Measurements from ENCODE around the gene CLRN2.

Gene CLRN2

GRCh38 chr4:17557880-17558279 lies 42.9 kb downstream of the CLRN2 start:
- Histone ChIP-seq H3K9ac (ENCODE audit: low read depth, low read length, poor library complexity, severe bottlenecking) (no peak overlapping the region), H3K27me3 (ENCODE audit: insufficient read depth, low read length, poor library complexity, severe bottlenecking) (no peaks in the 10 kb centered on the region), H3F3A (ENCODE audit: low read depth) (no peaks in the 10 kb centered on the region), H4K20me1 (ENCODE audit: insufficient read depth, low read length, poor library complexity, severe bottlenecking) (no peaks in the 10 kb centered on the region), H3K4me2 (ENCODE audit: low read depth, low read length, poor library complexity, severe bottlenecking) (no peak overlapping the region), H3K79me2 (ENCODE audit: insufficient read depth, low read length) (no peaks in the 10 kb centered on the region), H2AFZ (ENCODE audit: low read length) (no peak overlapping the region), H3K4me3 (ENCODE audit: low read length, poor library complexity, severe bottlenecking) (no peak overlapping the region), H3K36me3 (ENCODE audit: insufficient read depth, low read length) (no peaks in the 10 kb centered on the region), H3K4me1 (ENCODE audit: insufficient read depth, low read length, poor library complexity, severe bottlenecking) (no peaks in the 10 kb centered on the region), H3K9me3 (ENCODE audit: insufficient read depth, low read depth, low read length) (no peaks in the 10 kb centered on the region), H3K9me2 (replicated peaks; ENCODE audit: low read depth, low read length) (no peaks in the 10 kb centered on the region)
- TF ChIP-seq EZH2phosphoT487 (IDR thresholded peaks at IDR 0.05; ENCODE audit: borderline replicate concordance) (no peak), CTCF (conservative IDR thresholded peaks at IDR 0.05; ENCODE audit: low read length) (no peak)

- H3K9me2 ChIP-seq (replicated peaks; ENCODE audit: low read depth, low read length), result no peaks in the 10 kb centered on the region
- H3K4me1 ChIP-seq (ENCODE audit: insufficient read depth, low read length, poor library complexity, severe bottlenecking), result no peaks in the 10 kb centered on the region
- H2AFZ ChIP-seq (ENCODE audit: low read length), result no peak overlapping the region
Observed at GRCh38 chr4:17558941-17559708, 44.2 kb downstream of the CLRN2 start.

GRCh38 chr4:17559709-17560048 lies 44.7 kb downstream of the CLRN2 start:
- no peaks in the 10 kb centered on the region for H3K27me3 ChIP-seq (ENCODE audit: insufficient read depth, low read length, poor library complexity, severe bottlenecking)
- H3K36me3 ChIP-seq (ENCODE audit: insufficient read depth, low read length), result no peaks in the 10 kb centered on the region

More at GRCh38 chr4:17558941-17559708, 44.2 kb downstream of the CLRN2 start:
- H3K9me3 ChIP-seq (ENCODE audit: insufficient read depth, low read depth, low read length), result no peaks in the 10 kb centered on the region
- no peak overlapping the region for H3K4me3 ChIP-seq (ENCODE audit: low read length, poor library complexity, severe bottlenecking)
- no peaks in the 10 kb centered on the region for H4K20me1 ChIP-seq (ENCODE audit: insufficient read depth, low read length, poor library complexity, severe bottlenecking)
- H3K9ac ChIP-seq (ENCODE audit: low read depth, low read length, poor library complexity, severe bottlenecking), result no peak overlapping the region
- no peaks in the 10 kb centered on the region for H3K27me3 ChIP-seq (ENCODE audit: insufficient read depth, low read length, poor library complexity, severe bottlenecking)
- H3K36me3 ChIP-seq (ENCODE audit: insufficient read depth, low read length), result no peaks in the 10 kb centered on the region
- H3K4me2 ChIP-seq (ENCODE audit: low read depth, low read length, poor library complexity, severe bottlenecking), result no peak overlapping the region
- H3K79me2 ChIP-seq (ENCODE audit: insufficient read depth, low read length), result no peaks in the 10 kb centered on the region
- no peaks in the 10 kb centered on the region for H3F3A ChIP-seq (ENCODE audit: low read depth)
- TF ChIP-seq EZH2phosphoT487 (IDR thresholded peaks at IDR 0.05; ENCODE audit: borderline replicate concordance) (no peak), CTCF (conservative IDR thresholded peaks at IDR 0.05; ENCODE audit: low read length) (no peak)

More at GRCh38 chr4:17559709-17560048, 44.7 kb downstream of the CLRN2 start:
- no peaks in the 10 kb centered on the region for H3K79me2 ChIP-seq (ENCODE audit: insufficient read depth, low read length)
- H4K20me1 ChIP-seq (ENCODE audit: insufficient read depth, low read length, poor library complexity, severe bottlenecking), result no peaks in the 10 kb centered on the region
- H3K4me1 ChIP-seq (ENCODE audit: insufficient read depth, low read length, poor library complexity, severe bottlenecking), result no peaks in the 10 kb centered on the region
- H3K4me3 ChIP-seq (ENCODE audit: low read length, poor library complexity, severe bottlenecking), result no peak overlapping the region
- no peaks in the 10 kb centered on the region for H3K9me3 ChIP-seq (ENCODE audit: insufficient read depth, low read depth, low read length)
- TF ChIP-seq EZH2phosphoT487 (IDR thresholded peaks at IDR 0.05; ENCODE audit: borderline replicate concordance) (no peak), CTCF (conservative IDR thresholded peaks at IDR 0.05; ENCODE audit: low read length) (no peak)
- H3K9ac ChIP-seq (ENCODE audit: low read depth, low read length, poor library complexity, severe bottlenecking), result no peak overlapping the region
- H2AFZ ChIP-seq (ENCODE audit: low read length), result no peak overlapping the region
- no peaks in the 10 kb centered on the region for H3K9me2 ChIP-seq (replicated peaks; ENCODE audit: low read depth, low read length)
- H3K4me2 ChIP-seq (ENCODE audit: low read depth, low read length, poor library complexity, severe bottlenecking), result no peak overlapping the region
- H3F3A ChIP-seq (ENCODE audit: low read depth), result no peaks in the 10 kb centered on the region
